Panc1 (cell line): ENCODE data around the gene NOL4L.
"Not testable (repeated sequence)": the region's sequence is repeated elsewhere in the genome, so short reads cannot be mapped to it uniquely, and the experiment has no call there.

Source experiments
- CTCF ChIP-seq: fragments of 450-650 bp; IDR thresholded peaks from 2 replicates; pipeline ENCODE4 v1.5.1; 2017; ENCODE audit warnings: mild to moderate bottlenecking
- POLR2AphosphoS5 ChIP-seq: IDR thresholded peaks from 2 replicates; pipeline ENCODE4 v1.6.1; 2012; ENCODE audit warnings: mild to moderate bottlenecking, low read depth, low read length, moderate library complexity
- TF ChIP-seq, protein P1 (sequence below), 2 experiments: IDR thresholded peaks; 2 replicates each; pipeline ENCODE4 v1.6.1; 2011 to 2012; ENCODE audit warnings: low read depth in 2 of 2, control low read depth in 1 of 2, low read length in 1 of 2, mild to moderate bottlenecking in 1 of 2, moderate library complexity in 1 of 2; ENCODE audit not compliant: insufficient read depth in 1 of 2

DNA sequence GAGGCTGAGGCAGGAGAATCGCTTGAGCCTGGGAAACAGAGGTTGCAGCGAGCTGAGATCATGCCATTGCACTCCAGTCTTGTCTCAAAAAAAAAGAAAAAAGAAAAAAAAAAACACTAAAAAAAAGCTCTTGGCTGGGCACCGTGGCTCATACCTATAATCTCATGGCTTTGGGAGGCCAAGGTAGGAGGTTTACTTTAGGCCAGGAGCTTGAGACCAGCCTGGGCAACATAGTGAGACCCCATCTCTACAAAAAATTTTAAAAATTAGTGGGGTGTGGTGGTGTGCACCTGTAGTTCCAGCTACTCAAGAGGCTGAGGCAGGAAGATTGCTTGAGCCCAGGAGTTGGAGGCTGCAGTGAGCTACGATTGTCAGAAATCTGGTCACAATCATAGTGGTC lies 7.5 kb upstream of the NOL4L start:
- not testable (repeated sequence) for TF ChIP-seq CTCF, POLR2AphosphoS5
- TF ChIP-seq, protein P1, sequence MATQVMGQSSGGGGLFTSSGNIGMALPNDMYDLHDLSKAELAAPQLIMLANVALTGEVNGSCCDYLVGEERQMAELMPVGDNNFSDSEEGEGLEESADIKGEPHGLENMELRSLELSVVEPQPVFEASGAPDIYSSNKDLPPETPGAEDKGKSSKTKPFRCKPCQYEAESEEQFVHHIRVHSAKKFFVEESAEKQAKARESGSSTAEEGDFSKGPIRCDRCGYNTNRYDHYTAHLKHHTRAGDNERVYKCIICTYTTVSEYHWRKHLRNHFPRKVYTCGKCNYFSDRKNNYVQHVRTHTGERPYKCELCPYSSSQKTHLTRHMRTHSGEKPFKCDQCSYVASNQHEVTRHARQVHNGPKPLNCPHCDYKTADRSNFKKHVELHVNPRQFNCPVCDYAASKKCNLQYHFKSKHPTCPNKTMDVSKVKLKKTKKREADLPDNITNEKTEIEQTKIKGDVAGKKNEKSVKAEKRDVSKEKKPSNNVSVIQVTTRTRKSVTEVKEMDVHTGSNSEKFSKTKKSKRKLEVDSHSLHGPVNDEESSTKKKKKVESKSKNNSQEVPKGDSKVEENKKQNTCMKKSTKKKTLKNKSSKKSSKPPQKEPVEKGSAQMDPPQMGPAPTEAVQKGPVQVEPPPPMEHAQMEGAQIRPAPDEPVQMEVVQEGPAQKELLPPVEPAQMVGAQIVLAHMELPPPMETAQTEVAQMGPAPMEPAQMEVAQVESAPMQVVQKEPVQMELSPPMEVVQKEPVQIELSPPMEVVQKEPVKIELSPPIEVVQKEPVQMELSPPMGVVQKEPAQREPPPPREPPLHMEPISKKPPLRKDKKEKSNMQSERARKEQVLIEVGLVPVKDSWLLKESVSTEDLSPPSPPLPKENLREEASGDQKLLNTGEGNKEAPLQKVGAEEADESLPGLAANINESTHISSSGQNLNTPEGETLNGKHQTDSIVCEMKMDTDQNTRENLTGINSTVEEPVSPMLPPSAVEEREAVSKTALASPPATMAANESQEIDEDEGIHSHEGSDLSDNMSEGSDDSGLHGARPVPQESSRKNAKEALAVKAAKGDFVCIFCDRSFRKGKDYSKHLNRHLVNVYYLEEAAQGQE (IDR thresholded peaks at IDR 0.05; ENCODE audit: insufficient read depth in 1 of 2, low read depth in 2 of 2, low read length in 1 of 2) = not testable (repeated sequence)
